ENCODE data around the gene C7orf25. TPM values are rescaled to one million over a fixed set of nuclear protein-coding genes. Genes with fewer than 3 reads are reported as not detected.

Gene C7orf25
- polyA plus RNA-seq, 2 of the 4 experiments (the other 2 are of a cell fraction), result 3.0 to 3.7 TPM

DNA sequence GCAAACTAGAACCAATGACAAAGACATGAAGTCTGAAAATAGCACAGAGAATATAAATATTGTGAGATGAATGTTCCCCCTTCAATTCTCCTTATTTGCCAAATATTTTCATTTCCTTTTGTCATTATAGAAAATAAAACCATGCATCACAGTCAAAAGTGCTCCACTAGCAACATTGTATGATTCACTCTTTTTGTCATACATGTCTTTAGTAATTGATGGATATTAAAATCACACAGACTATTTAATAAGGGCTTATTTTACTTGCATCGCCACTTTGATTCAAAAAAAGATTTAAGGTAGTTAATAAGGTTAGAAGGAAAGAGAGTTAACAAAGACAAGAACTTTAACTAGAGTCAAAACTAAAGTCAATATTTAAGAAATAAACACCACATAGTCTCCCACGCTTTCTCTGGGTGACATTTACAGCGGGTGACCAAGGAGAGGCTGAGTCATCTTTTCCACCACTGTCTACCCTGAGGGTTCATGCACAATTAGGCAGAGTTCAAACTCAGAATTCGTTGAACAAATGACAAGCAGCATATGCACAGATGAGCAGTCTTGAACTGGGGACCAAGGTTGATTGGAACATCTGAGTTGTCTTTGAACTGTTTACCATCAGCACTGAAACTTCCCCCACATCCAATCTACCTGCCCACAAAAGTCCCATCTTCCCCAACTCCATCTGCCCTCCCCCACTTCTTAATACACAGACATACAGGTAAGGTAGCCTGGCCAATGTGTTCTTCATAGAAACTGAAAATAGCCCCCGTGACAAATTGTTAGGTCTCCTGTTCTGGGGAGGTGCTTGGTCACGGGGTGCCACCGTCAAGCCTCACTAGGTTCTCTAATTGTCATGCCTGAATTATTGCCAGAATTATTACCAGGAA lies 42.5 kb downstream of the C7orf25 start (continued):
- TF ChIP-seq CHD4 (IDR thresholded peaks at IDR 0.05; ENCODE audit: borderline replicate concordance) (no peak), TFCP2L1 (CRISPR knock-in tag; IDR thresholded peaks at IDR 0.05) (no peak), HOXB5 (CRISPR knock-in tag; IDR thresholded peaks at IDR 0.05) (no peak), CTCF (IDR thresholded peaks at IDR 0.05) (no peak)

DNA sequence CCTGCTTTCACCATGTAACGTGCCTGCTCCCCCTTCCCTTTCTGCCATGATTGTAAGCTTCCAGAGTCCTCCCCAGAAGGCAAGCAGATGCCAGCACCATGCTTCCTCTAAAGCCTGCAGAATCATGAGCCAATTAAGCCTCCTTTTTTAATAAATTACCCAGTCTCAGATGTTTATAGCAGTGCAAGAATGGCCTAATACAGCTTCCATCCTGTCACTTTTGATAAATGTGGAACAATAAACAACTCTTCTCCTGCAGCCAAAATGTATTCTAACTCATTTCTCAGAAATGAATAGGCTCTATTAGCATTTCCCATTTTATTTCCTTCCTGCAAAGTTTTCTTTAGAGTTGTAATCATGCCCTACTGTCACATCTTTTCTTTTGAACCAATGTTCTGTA lies 43.4 kb downstream of the C7orf25 start:
- H3K9me3 ChIP-seq, result peaks cover 14% of the 10 kb centered on the region
- ChIA-PET CTCF (interaction anchor here (1.5 kb wide), 1 partner anchor 9 kb away, joined by 4 read pairs; no protein-coding TSS in a partner anchor), POLR2A (no interaction called here)
- no peak overlapping the region for H3K4me2 ChIP-seq
- no peak for TF ChIP-seq REST (IDR thresholded peaks at IDR 0.05)
- TF ChIP-seq CBX2 (IDR thresholded peaks at IDR 0.05; ENCODE audit: borderline replicate concordance, low read depth), result no peak
- TF ChIP-seq, protein P1, sequence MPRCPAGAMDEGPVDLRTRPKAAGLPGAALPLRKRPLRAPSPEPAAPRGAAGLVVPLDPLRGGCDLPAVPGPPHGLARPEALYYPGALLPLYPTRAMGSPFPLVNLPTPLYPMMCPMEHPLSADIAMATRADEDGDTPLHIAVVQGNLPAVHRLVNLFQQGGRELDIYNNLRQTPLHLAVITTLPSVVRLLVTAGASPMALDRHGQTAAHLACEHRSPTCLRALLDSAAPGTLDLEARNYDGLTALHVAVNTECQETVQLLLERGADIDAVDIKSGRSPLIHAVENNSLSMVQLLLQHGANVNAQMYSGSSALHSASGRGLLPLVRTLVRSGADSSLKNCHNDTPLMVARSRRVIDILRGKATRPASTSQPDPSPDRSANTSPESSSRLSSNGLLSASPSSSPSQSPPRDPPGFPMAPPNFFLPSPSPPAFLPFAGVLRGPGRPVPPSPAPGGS (IDR thresholded peaks at IDR 0.05), result no peak
- TF ChIP-seq, protein P2, sequence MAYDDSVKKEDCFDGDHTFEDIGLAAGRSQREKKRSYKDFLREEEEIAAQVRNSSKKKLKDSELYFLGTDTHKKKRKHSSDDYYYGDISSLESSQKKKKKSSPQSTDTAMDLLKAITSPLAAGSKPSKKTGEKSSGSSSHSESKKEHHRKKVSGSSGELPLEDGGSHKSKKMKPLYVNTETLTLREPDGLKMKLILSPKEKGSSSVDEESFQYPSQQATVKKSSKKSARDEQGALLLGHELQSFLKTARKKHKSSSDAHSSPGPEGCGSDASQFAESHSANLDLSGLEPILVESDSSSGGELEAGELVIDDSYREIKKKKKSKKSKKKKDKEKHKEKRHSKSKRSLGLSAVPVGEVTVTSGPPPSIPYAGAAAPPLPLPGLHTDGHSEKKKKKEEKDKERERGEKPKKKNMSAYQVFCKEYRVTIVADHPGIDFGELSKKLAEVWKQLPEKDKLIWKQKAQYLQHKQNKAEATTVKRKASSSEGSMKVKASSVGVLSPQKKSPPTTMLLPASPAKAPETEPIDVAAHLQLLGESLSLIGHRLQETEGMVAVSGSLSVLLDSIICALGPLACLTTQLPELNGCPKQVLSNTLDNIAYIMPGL (CRISPR knock-in tag; IDR thresholded peaks at IDR 0.05; ENCODE audit: borderline replicate concordance), result no peak
- no peak for TF ChIP-seq POLR2A (IDR thresholded peaks at IDR 0.05; ENCODE audit: low read length)
- TF ChIP-seq E2F6 (IDR thresholded peaks at IDR 0.05; ENCODE audit: borderline replicate concordance, low read depth), result no peak
- TF ChIP-seq RNF2 (IDR thresholded peaks at IDR 0.05; ENCODE audit: borderline replicate concordance, low read depth), result no peak
- TF ChIP-seq RARB (CRISPR knock-in tag; IDR thresholded peaks at IDR 0.05), result no peak
- no peak for TF ChIP-seq JUNB (IDR thresholded peaks at IDR 0.05)
- TF ChIP-seq TFCP2L1 (CRISPR knock-in tag; IDR thresholded peaks at IDR 0.05), result no peak
- no peak for TF ChIP-seq USF2 (IDR thresholded peaks at IDR 0.05)
- TF ChIP-seq CEBPB (IDR thresholded peaks at IDR 0.05), result no peak
- TF ChIP-seq SREBF2 (IDR thresholded peaks at IDR 0.05), result no peak
- TF ChIP-seq MAFK (IDR thresholded peaks at IDR 0.05; ENCODE audit: partially characterized antibody), result no peak
- no peak for TF ChIP-seq NR3C1 (IDR thresholded peaks at IDR 0.05)
- no peak for TF ChIP-seq MAX (IDR thresholded peaks at IDR 0.05)
- TF ChIP-seq GATA3 (IDR thresholded peaks at IDR 0.05; ENCODE audit: borderline replicate concordance), result no peak
- no peak for TF ChIP-seq FOSL2 (IDR thresholded peaks at IDR 0.05)
- TF ChIP-seq FOSL2 (CRISPR knock-in tag; IDR thresholded peaks at IDR 0.05), result no peak
- TF ChIP-seq EHF (CRISPR knock-in tag; IDR thresholded peaks at IDR 0.05), result no peak
- no peak overlapping the region for H3K4me3 ChIP-seq
- FAIRE-seq, result no peak
- peaks cover 7% of the 10 kb centered on the region; the same call in 2 of the 3 replicates for H3K4me1 ChIP-seq
- no peak overlapping the region for H3K27ac ChIP-seq
- ATAC-seq, result no peak
- no peak for DNase-seq (ENCODE audit: low read depth in 1 of 2, low spot score in 1 of 2)
- WGBS (ENCODE audit: missing lambda C conversion rate), result 22% methylated on average over 1 of the region's 1 CpG
